HCT116 (cell line): ENCODE measurements around the gene TP53TG5. TPM values are rescaled to one million over a fixed set of nuclear protein-coding genes. Genes with fewer than 3 reads are reported as not detected.

Experiments used
- ATAC-seq: fragments of 200-7000 bp; cut with Tn5 transposase; 2 replicates; pipeline ENCODE4 v1.9.1; 2020; ENCODE audit warnings: mild to moderate bottlenecking, moderate library complexity
- BruUV-seq: library from RNA; stranded (reverse); fragments of 400-500 nt; replicated peaks from 2 replicates; lab custom pipeline; 2021; lab: Mats Ljungman, UMichigan
- CTCF ChIA-PET: fragments of 300-600 bp; sonication (Branson Sonifier 250); formaldehyde crosslinking; loops from one replicate; lab custom pipeline; 2021; ENCODE audit warnings: antibody characterized with exemption; lab: Charles Lee
- POLR2A ChIA-PET: fragments of 300-600, 350-600 bp; sonication (Branson Sonifier 250); formaldehyde crosslinking; loops from one replicate; lab custom pipeline; 2021; ENCODE audit warnings: antibody characterized with exemption; lab: Charles Lee
- RAD21 ChIA-PET, 2 experiments: fragments of 300-600 bp; sonication (Branson Sonifier 250); formaldehyde crosslinking; loops; one replicate each; lab custom pipeline; 2023; ENCODE audit warnings: low total read pairs in 2 of 2; ENCODE audit not compliant: uncharacterized antibody in 2 of 2, unreplicated experiment in 2 of 2, low non-redundant PET in 1 of 2; lab: Charles Lee
- DNase-seq: peaks from one replicate; pipeline ENCODE4 v3.0.0-alpha.2; 2010; ENCODE audit warnings: low read depth, low spot score
- H2AFZ ChIP-seq: fragments of 200-600 bp; shearing (Covaris generic), sonication (generic); 2 replicates; pipeline ENCODE4 v1.6.1; 2017; ENCODE audit warnings: low read depth, mixed run types, mixed read lengths, antibody characterized with exemption, low read length; ENCODE audit not compliant: poor library complexity, severe bottlenecking
- H3K27ac ChIP-seq: 2 replicates; pipeline ENCODE4 v1.5.1; 2012; ENCODE audit warnings: low read depth, low read length
- H3K27me3 ChIP-seq: fragments of 200-600 bp; sonication (generic); 2 replicates; pipeline ENCODE4 v1.6.1; 2016; ENCODE audit warnings: mixed run types, low read length, mixed read lengths; ENCODE audit not compliant: insufficient read depth
- H3K36me3 ChIP-seq, 2 experiments: fragments of 200-500 bp in 1 of 2; fragments of 200-600 bp in 1 of 2; sonication (Bioruptor generic) in 1 of 2; sonication (generic) in 1 of 2; 2 replicates each; pipeline versions ENCODE4 v1.5.1 to v1.6.1; 2014 to 2016; ENCODE audit warnings: low read length in 2 of 2, inconsistent platforms in 1 of 2, mixed read lengths in 1 of 2, mixed run types in 1 of 2; ENCODE audit not compliant: insufficient read depth in 2 of 2, control insufficient read depth in 1 of 2
- H3K4me1 ChIP-seq, 2 experiments: fragments of 200-600 bp in 1 of 2; sonication (generic) in 1 of 2; 2 replicates each; pipeline versions ENCODE4 v1.5.1 to v1.6.1; 2012 to 2017; ENCODE audit warnings: low read length in 2 of 2, inconsistent platforms in 1 of 2, mild to moderate bottlenecking in 1 of 2, mixed read lengths in 1 of 2, mixed run types in 1 of 2, moderate library complexity in 1 of 2; ENCODE audit not compliant: insufficient read depth in 2 of 2, control insufficient read depth in 1 of 2
- H3K4me2 ChIP-seq: fragments of 200-600 bp; sonication (generic); 2 replicates; pipeline ENCODE4 v1.6.1; 2017; ENCODE audit warnings: mixed run types, low read length, mixed read lengths
- H3K4me3 ChIP-seq, 2 experiments: fragments of 200-600 bp in 1 of 2; sonication (generic) in 1 of 2; replicated peaks in 1 of 2; 2 replicates each; pipeline ENCODE4 v1.5.1; 2011 to 2016; ENCODE audit warnings: low read length in 2 of 2, control low read depth in 1 of 2, low read depth in 1 of 2, mild to moderate bottlenecking in 1 of 2, mixed read lengths in 1 of 2, mixed run types in 1 of 2
- H3K79me2 ChIP-seq: fragments of 200-600 bp; sonication (generic); 2 replicates; pipeline ENCODE4 v1.6.1; 2017; ENCODE audit warnings: mild to moderate bottlenecking, mixed run types, low read length, moderate library complexity, mixed read lengths; ENCODE audit not compliant: insufficient read depth
- H3K9ac ChIP-seq: fragments of 200-600 bp; sonication (generic); 2 replicates; pipeline ENCODE4 v1.6.1; 2016; ENCODE audit warnings: low read length, mixed read lengths
- H3K9me2 ChIP-seq: fragments of 200-600 bp; sonication (generic), shearing (Covaris generic); 2 replicates; pipeline ENCODE4 v1.6.1; 2017; ENCODE audit warnings: mixed run types, mild to moderate bottlenecking, moderate library complexity; ENCODE audit not compliant: insufficient read depth
- H3K9me3 ChIP-seq, 2 experiments: fragments of 200-500 bp in 1 of 2; fragments of 200-600 bp in 1 of 2; sonication (Bioruptor generic) in 1 of 2; sonication (generic) in 1 of 2; 2 replicates each; pipeline ENCODE4 v1.6.1; 2014 to 2017; ENCODE audit warnings: low read length in 2 of 2, mixed read lengths in 2 of 2, inconsistent platforms in 1 of 2, low read depth in 1 of 2, mild to moderate bottlenecking in 1 of 2, mixed run types in 1 of 2, moderate library complexity in 1 of 2; ENCODE audit not compliant: control insufficient read depth in 1 of 2, insufficient read depth in 1 of 2
- H4K20me1 ChIP-seq: fragments of 200-600 bp; sonication (generic), shearing (Covaris generic); 2 replicates; pipeline ENCODE4 v1.6.1; 2017; ENCODE audit warnings: mixed run types, mild to moderate bottlenecking, moderate library complexity; ENCODE audit not compliant: insufficient read depth
- CTCF ChIP-seq, 3 experiments: fragments of 200-600 bp in 1 of 3; sonication (generic) in 1 of 3; IDR thresholded peaks in 2 of 3; conservative IDR thresholded peaks in 1 of 3; 2 replicates each; pipeline ENCODE4 v1.5.1; 2012 to 2017; ENCODE audit warnings: low read depth in 2 of 3, low read length in 2 of 3, antibody characterized with exemption in 1 of 3, borderline replicate concordance in 1 of 3, control low read depth in 1 of 3, mild to moderate bottlenecking in 1 of 3, mixed read lengths in 1 of 3, mixed run types in 1 of 3, moderate library complexity in 1 of 3; ENCODE audit not compliant: insufficient read depth in 1 of 3
- EGR1 ChIP-seq: IDR thresholded peaks from 2 replicates; pipeline ENCODE4 v1.6.1; 2012; ENCODE audit warnings: low read depth
- ELF1 ChIP-seq: IDR thresholded peaks from 2 replicates; pipeline ENCODE4 v1.6.1; 2012; ENCODE audit warnings: low read depth, borderline replicate concordance
- EZH2phosphoT487 ChIP-seq: fragments of 200-600 bp; IDR thresholded peaks from 2 replicates; pipeline ENCODE4 v1.6.1; 2018; ENCODE audit warnings: antibody characterized with exemption, borderline replicate concordance
- FOSL1 ChIP-seq: IDR thresholded peaks from 2 replicates; pipeline ENCODE4 v1.6.1; 2012; ENCODE audit warnings: low read depth
- JUND ChIP-seq: IDR thresholded peaks from 2 replicates; pipeline ENCODE4 v1.6.1; 2012
- POLR2A ChIP-seq: IDR thresholded peaks from 2 replicates; pipeline ENCODE4 v1.7.0; 2011; ENCODE audit warnings: borderline replicate concordance; ENCODE audit not compliant: insufficient read depth, insufficient read length; ENCODE audit errors: extremely low read depth
- POLR2AphosphoS5 ChIP-seq: IDR thresholded peaks from 2 replicates; pipeline ENCODE4 v1.6.1; 2011; ENCODE audit warnings: mild to moderate bottlenecking, low read depth, low read length, moderate library complexity
- RAD21 ChIP-seq: IDR thresholded peaks from 2 replicates; pipeline ENCODE4 v1.6.1; 2012; ENCODE audit warnings: low read depth, mild to moderate bottlenecking
- SIN3A ChIP-seq: IDR thresholded peaks from 2 replicates; pipeline ENCODE4 v1.6.1; 2012; ENCODE audit warnings: low read depth
- TCF7L2 ChIP-seq: IDR thresholded peaks from 2 replicates; pipeline ENCODE4 v1.7.0; 2011; ENCODE audit warnings: borderline replicate concordance, inconsistent platforms; ENCODE audit not compliant: insufficient read depth, insufficient read length; ENCODE audit errors: extremely low read depth
- YY1 ChIP-seq: IDR thresholded peaks from 2 replicates; pipeline ENCODE4 v1.6.1; 2011; ENCODE audit warnings: low read length, low read depth, moderate library complexity, mild to moderate bottlenecking; ENCODE audit not compliant: insufficient replicate concordance; ENCODE audit errors: extremely low read depth
- ZFX ChIP-seq: fragments of 450-650 bp; IDR thresholded peaks from 2 replicates; pipeline ENCODE4 v1.6.1; 2017
- ZNF274 ChIP-seq: fragments of 200-500 bp; sonication (Bioruptor generic); IDR thresholded peaks from 2 replicates; pipeline ENCODE4 v1.6.1; 2014; ENCODE audit warnings: mild to moderate bottlenecking, low read depth, low read length, inconsistent platforms
- intact Hi-C: fragments of 100-400 bp; cut with micrococcal nuclease; formaldehyde crosslinking; loops from 2 replicates; pipeline ENCODE4 v1.10.0; 2022
- total RNA-seq: library from RNA; stranded (reverse); gene quantifications from one replicate; pipeline ENCODE4 v1.2.1, GENCODE V29; 2021; ENCODE audit not compliant: unreplicated experiment

The TP53TG5 gene
- total RNA-seq, 1 experiment from 2014 or later = 0.76 TPM

- intact Hi-C loops = no loop called here
- ChIA-PET CTCF (interaction anchor here (2.5 kb wide), 1 partner anchor 17 kb away, joined by 10 read pairs; no protein-coding TSS in a partner anchor), RAD21 (no interaction called here), POLR2A (no interaction called here)
- DNase-seq (no peak), ATAC-seq (no peak)
- no TSS peak for BruUV-seq
- H4K20me1 ChIP-seq = no peaks in the 10 kb centered on the region
- no peak overlapping the region for H3K9ac ChIP-seq
- H3K27ac ChIP-seq = no peak overlapping the region
- no peaks in the 10 kb centered on the region for H3K27me3 ChIP-seq
- H3K79me2 ChIP-seq = no peaks in the 10 kb centered on the region
- TF ChIP-seq POLR2A (no peak), ZNF274 (no peak), FOSL1 (no peak), EGR1 (no peak), ZFX (no peak), JUND (no peak), TCF7L2 (no peak), RAD21 (no peak), SIN3A (no peak), CTCF (IDR thresholded peaks at IDR 0.05 in 2 of 3, conservative IDR thresholded peaks at IDR 0.05 in 1 of 3; ENCODE audit: borderline replicate concordance in 1 of 3, insufficient read depth in 1 of 3, low read depth in 2 of 3, low read length in 2 of 3) (no peak), EZH2phosphoT487 (no peak), YY1 (no peak), POLR2AphosphoS5 (no peak), ELF1 (no peak)
- TF ChIP-seq, all 23 proteins: peak for 0
- no peaks in the 10 kb centered on the region for H3K9me2 ChIP-seq
- H3K9me3 ChIP-seq = no peaks in the 10 kb centered on the region
- H3K4me2 ChIP-seq = no peak overlapping the region
- H3K4me3 ChIP-seq = no peak overlapping the region
- H3K4me1 ChIP-seq = no peaks in the 10 kb centered on the region
- no peaks in the 10 kb centered on the region for H3K36me3 ChIP-seq
- no peak overlapping the region for H2AFZ ChIP-seq
Observed at GRCh38 chr20:45390931-45391330, 12.8 kb upstream of the TP53TG5 start.
